B cell (primary cell): ENCODE data around the gene ZNF804B. TPM values are rescaled to one million over a fixed set of nuclear protein-coding genes. Genes with fewer than 3 reads are reported as not detected.

ENCODE experiments used
- ATAC-seq: fragments of 200-7000 bp; cut with Tn5 transposase; one replicate; pipeline ENCODE4 v1.10.0; 2021; ENCODE audit warnings: low read depth, mild to moderate bottlenecking, moderate number of reproducible peaks, moderate library complexity
- CTCF ChIA-PET: fragments of 350-600 bp; sonication (Branson Sonifier 250); formaldehyde crosslinking; loops from one replicate; lab custom pipeline; 2021; ENCODE audit warnings: antibody characterized with exemption, inconsistent platforms; lab: Charles Lee
- POLR2A ChIA-PET: fragments of 350-600 bp; sonication (Branson Sonifier 250); formaldehyde crosslinking; loops from one replicate; lab custom pipeline; 2021; ENCODE audit warnings: antibody characterized with exemption; lab: Charles Lee
- DNase-seq: peaks from one replicate; pipeline ENCODE4 v3.0.0; 2013
- H2AFZ ChIP-seq: 2 replicates; pipeline ENCODE4 v1.6.1; 2012; ENCODE audit warnings: mild to moderate bottlenecking, low read depth, low read length; ENCODE audit not compliant: insufficient read depth, poor library complexity, severe bottlenecking
- H3K27ac ChIP-seq, 2 donors: 1 replicate in 1 of 2; 2 replicates in 1 of 2; pipeline ENCODE4 v1.5.1; 2012 to 2013; ENCODE audit warnings: low read length in 2 of 2, mild to moderate bottlenecking in 2 of 2, moderate library complexity in 1 of 2
- H3K27me3 ChIP-seq, 4 experiments: fragments of 200-600 bp in 1 of 4; sonication (generic) in 1 of 4; replicated peaks in 1 of 4; 1 replicate in 2 of 4; 2 replicates in 2 of 4; pipeline versions ENCODE4 v1.6.1 to v1.7.0; 2013 to 2016; ENCODE audit warnings: low read length in 3 of 4, mild to moderate bottlenecking in 2 of 4, mixed read lengths in 1 of 4, moderate library complexity in 1 of 4; ENCODE audit not compliant: insufficient read depth in 4 of 4, control insufficient read depth in 3 of 4; ENCODE audit errors: control extremely low read depth in 1 of 4
- H3K36me3 ChIP-seq, 2 experiments: replicated peaks in 1 of 2; 1 replicate in 1 of 2; 2 replicates in 1 of 2; pipeline versions ENCODE4 v1.6.1 to v1.7.1; 2013; ENCODE audit warnings: low read length in 1 of 2; ENCODE audit not compliant: insufficient read depth in 2 of 2, control insufficient read depth in 1 of 2; ENCODE audit errors: control extremely low read depth in 1 of 2, extremely low read depth in 1 of 2
- H3K4me1 ChIP-seq, 2 donors: fragments of 200-600 bp in 1 of 2; sonication (generic) in 1 of 2; 1 replicate in 1 of 2; 2 replicates in 1 of 2; pipeline versions ENCODE4 v1.5.1 to v1.6.1; 2013 to 2017; ENCODE audit warnings: low read length in 2 of 2; ENCODE audit not compliant: control insufficient read depth in 2 of 2, insufficient read depth in 2 of 2
- H3K4me2 ChIP-seq: replicated peaks from 2 replicates; pipeline ENCODE3; 2012; ENCODE audit warnings: mild to moderate bottlenecking, low read depth, low read length; ENCODE audit not compliant: poor library complexity, severe bottlenecking
- H3K4me3 ChIP-seq, 5 experiments: fragments of 200-600 bp in 1 of 5; sonication (generic) in 1 of 5; 1 replicate in 3 of 5; 2 replicates in 2 of 5; pipeline versions ENCODE4 v1.5.1 to v1.7.0; 2011 to 2016; ENCODE audit warnings: low read length in 4 of 5, mild to moderate bottlenecking in 4 of 5, low read depth in 2 of 5, control low read depth in 1 of 5, moderate library complexity in 1 of 5; ENCODE audit not compliant: insufficient read depth in 1 of 5; ENCODE audit errors: control extremely low read depth in 1 of 5, extremely low read depth in 1 of 5
- H3K79me2 ChIP-seq: fragments of 200-600 bp; sonication (generic); one replicate; pipeline ENCODE4 v1.6.0; 2016; ENCODE audit warnings: low read length; ENCODE audit not compliant: control insufficient read depth, insufficient read depth
- H3K9ac ChIP-seq: fragments of 200-600 bp; sonication (generic); 2 replicates; pipeline ENCODE4 v1.6.1; 2017; ENCODE audit warnings: mild to moderate bottlenecking, low read length, moderate library complexity
- H3K9me3 ChIP-seq, 3 donors: one replicate each; pipeline versions ENCODE4 v1.6.1 to v1.7.1; 2013; ENCODE audit warnings: low read length in 2 of 3; ENCODE audit not compliant: control insufficient read depth in 2 of 3, insufficient read depth in 1 of 3; ENCODE audit errors: control extremely low read depth in 1 of 3
- H4K20me1 ChIP-seq: 2 replicates; pipeline ENCODE4 v1.6.0; 2012; ENCODE audit warnings: mild to moderate bottlenecking, low read length; ENCODE audit not compliant: insufficient read depth, control insufficient read depth, poor library complexity, severe bottlenecking
- H3K27ac Mint-ChIP-seq: one replicate; pipeline ENCODE4 v1.8.0; 2021; ENCODE audit warnings: mixed read lengths
- H3K27me3 Mint-ChIP-seq: one replicate; pipeline ENCODE4 v1.8.0; 2021; ENCODE audit warnings: mixed read lengths
- H3K4me1 Mint-ChIP-seq: one replicate; pipeline ENCODE4 v1.8.0; 2021; ENCODE audit warnings: mixed read lengths
- H3K4me3 Mint-ChIP-seq: one replicate; pipeline ENCODE4 v1.8.0; 2021; ENCODE audit warnings: mixed read lengths
- H3K9me3 Mint-ChIP-seq: one replicate; pipeline ENCODE4 v1.8.0; 2022; ENCODE audit warnings: mixed read lengths; ENCODE audit not compliant: insufficient read depth
- EZH2 ChIP-seq: IDR thresholded peaks from 2 replicates; pipeline ENCODE4 v1.6.1; 2012; ENCODE audit warnings: borderline replicate concordance, low read depth, mild to moderate bottlenecking, moderate library complexity, low read length; ENCODE audit not compliant: insufficient read depth, poor library complexity, severe bottlenecking
- WGBS: methylation state at CpG from one replicate; pipeline ENCODE4 v1.1.5; 2013; ENCODE audit warnings: missing lambda C conversion rate; ENCODE audit not compliant: insufficient coverage; 5-methylcytosine and 5-hydroxymethylcytosine counted together
- intact Hi-C: fragments of 100-400 bp; cut with micrococcal nuclease; formaldehyde crosslinking; loops from one replicate; pipeline ENCODE4 v1.10.0; 2022
- polyA plus RNA-seq: library from polyadenylated mRNA; depleted of rRNA; stranded (reverse); fragments of >200 nt; gene quantifications from 2 replicates; pipeline ENCODE4 v1.2.3, GENCODE V29; 2012
- total RNA-seq, 2 donors: library from RNA; stranded (reverse); fragments of 120-200 nt in 1 of 2; gene quantifications; 1 replicate in 1 of 2; 2 replicates in 1 of 2; pipeline versions ENCODE4 v1.2.3 to v1.2.4, GENCODE V29; 2013 to 2022
- TF ChIP-seq, protein P1 (sequence below): fragments of 200-600 bp; IDR thresholded peaks from one replicate; pipeline ENCODE4 v1.8.0; 2022; ENCODE audit warnings: antibody characterized with exemption, mild to moderate bottlenecking

Gene ZNF804B
- total and polyA plus RNA-seq, 2 donors (not counting 1 experiment from before 2014, with no cell fraction given) = not detected

GRCh38 chr7:89311886-89312285, 552.4 kb downstream of the ZNF804B start:
- ChIA-PET POLR2A (no interaction called here), CTCF (no interaction called here)
- TF ChIP-seq EZH2 = no peak
- TF ChIP-seq, protein P1, sequence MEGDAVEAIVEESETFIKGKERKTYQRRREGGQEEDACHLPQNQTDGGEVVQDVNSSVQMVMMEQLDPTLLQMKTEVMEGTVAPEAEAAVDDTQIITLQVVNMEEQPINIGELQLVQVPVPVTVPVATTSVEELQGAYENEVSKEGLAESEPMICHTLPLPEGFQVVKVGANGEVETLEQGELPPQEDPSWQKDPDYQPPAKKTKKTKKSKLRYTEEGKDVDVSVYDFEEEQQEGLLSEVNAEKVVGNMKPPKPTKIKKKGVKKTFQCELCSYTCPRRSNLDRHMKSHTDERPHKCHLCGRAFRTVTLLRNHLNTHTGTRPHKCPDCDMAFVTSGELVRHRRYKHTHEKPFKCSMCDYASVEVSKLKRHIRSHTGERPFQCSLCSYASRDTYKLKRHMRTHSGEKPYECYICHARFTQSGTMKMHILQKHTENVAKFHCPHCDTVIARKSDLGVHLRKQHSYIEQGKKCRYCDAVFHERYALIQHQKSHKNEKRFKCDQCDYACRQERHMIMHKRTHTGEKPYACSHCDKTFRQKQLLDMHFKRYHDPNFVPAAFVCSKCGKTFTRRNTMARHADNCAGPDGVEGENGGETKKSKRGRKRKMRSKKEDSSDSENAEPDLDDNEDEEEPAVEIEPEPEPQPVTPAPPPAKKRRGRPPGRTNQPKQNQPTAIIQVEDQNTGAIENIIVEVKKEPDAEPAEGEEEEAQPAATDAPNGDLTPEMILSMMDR = no peak
- Mint-ChIP-seq H3K4me3 (no peak overlapping the region), H3K27ac (no peak overlapping the region), H3K27me3 (no peaks in the 10 kb centered on the region), H3K4me1 (no peaks in the 10 kb centered on the region), H3K9me3 (no peaks in the 10 kb centered on the region)
- WGBS = 100% methylated on average over 3 of the region's 4 CpGs
- Histone ChIP-seq H3K27ac (no peak overlapping the region), H3K36me3 (no peaks in the 10 kb centered on the region), H3K4me3 (no peak overlapping the region), H4K20me1 (no peaks in the 10 kb centered on the region), H3K9ac (no peak overlapping the region), H3K9me3 (no peaks in the 10 kb centered on the region), H3K4me2 (no peak overlapping the region), H3K27me3 (no peaks in the 10 kb centered on the region), H3K4me1 (no peaks in the 10 kb centered on the region), H3K79me2 (no peaks in the 10 kb centered on the region), H2AFZ (no peak overlapping the region)
- ATAC-seq (no peak), DNase-seq (no peak)
- intact Hi-C loops = no loop called here

- no peak overlapping the region for H3K27ac ChIP-seq
- H3K27me3 ChIP-seq = no peaks in the 10 kb centered on the region
- Mint-ChIP-seq H3K9me3 (no peaks in the 10 kb centered on the region), H3K4me3 (no peak overlapping the region), H3K27ac (no peak overlapping the region), H3K4me1 (no peaks in the 10 kb centered on the region), H3K27me3 (no peaks in the 10 kb centered on the region)
- H3K4me2 ChIP-seq = no peak overlapping the region
- ATAC-seq (no peak), DNase-seq (no peak)
- no peaks in the 10 kb centered on the region for H3K9me3 ChIP-seq
- no peak overlapping the region for H3K4me3 ChIP-seq
- ChIA-PET POLR2A (no interaction called here), CTCF (no interaction called here)
- no peaks in the 10 kb centered on the region for H4K20me1 ChIP-seq
- no peaks in the 10 kb centered on the region for H3K79me2 ChIP-seq
- H3K9ac ChIP-seq = no peak overlapping the region
- intact Hi-C loops = no loop called here
- no peaks in the 10 kb centered on the region for H3K36me3 ChIP-seq
- no peak for TF ChIP-seq EZH2
- TF ChIP-seq, protein P1 = no peak
- no peaks in the 10 kb centered on the region for H3K4me1 ChIP-seq
- H2AFZ ChIP-seq = no peak overlapping the region
Observed at GRCh38 chr7:89312551-89312950, 553.1 kb downstream of the ZNF804B start.
